SIG-M5 treated with dmso at 0.1 percent for 504 hours (cell line): ENCODE results near the gene ESPN.

Experiments
- DNase-seq: peaks from one replicate; lab custom pipeline; 2025; ENCODE audit not compliant: unreplicated experiment; lab: John Stamatoyannopoulos, UW

The ESPN gene

GRCh38 chr1:6408023-6408422 lies 16.6 kb upstream of the ESPN start:
- no peak for DNase-seq

DNA sequence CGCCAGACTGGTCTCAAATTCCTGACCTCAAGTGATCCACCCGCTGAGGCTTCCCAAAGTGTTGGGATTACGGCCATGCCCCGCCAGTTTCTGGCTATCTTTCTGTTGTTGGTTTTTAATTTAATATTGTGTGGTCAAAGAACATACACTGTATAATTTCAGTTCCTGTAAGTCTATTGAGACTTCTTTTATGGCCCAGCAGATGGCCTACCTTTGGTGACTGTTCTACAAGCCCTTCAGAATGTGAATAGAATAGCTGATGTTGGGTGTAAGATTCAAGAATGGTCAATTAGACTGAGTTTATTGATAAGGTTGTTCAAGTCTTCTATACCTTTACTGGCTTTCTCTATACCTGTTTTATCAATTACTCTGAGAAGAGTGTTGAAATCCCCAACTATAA lies 15.5 kb upstream of the ESPN start:
- DNase-seq, result no peak

GRCh38 chr1:6409733-6410132 lies 14.8 kb upstream of the ESPN start:
- no peak for DNase-seq

- no peak for DNase-seq
These were observed 14.2 kb upstream of the ESPN start for GRCh38 chr1:6410248-6410893.

DNA sequence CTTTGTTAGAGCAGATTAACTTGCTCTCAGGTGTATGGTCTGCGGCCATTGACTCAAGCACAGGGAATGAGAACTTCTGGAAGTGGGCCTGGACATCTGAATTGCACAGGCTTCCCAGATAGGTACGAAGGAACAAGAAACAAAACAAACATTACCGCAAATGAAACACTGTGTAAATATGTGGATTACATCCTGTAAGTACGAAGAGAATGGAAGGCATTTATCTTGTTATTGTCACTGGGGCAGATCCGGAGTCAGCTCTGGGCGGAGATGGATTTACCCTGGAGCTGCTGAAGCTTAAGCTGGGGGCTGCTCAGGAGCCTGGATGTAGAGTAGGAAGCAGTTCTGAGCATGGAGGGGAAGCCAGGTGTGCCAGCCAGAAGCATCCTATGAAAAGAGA lies 11.7 kb upstream of the ESPN start:
- DNase-seq, result no peak

DNA sequence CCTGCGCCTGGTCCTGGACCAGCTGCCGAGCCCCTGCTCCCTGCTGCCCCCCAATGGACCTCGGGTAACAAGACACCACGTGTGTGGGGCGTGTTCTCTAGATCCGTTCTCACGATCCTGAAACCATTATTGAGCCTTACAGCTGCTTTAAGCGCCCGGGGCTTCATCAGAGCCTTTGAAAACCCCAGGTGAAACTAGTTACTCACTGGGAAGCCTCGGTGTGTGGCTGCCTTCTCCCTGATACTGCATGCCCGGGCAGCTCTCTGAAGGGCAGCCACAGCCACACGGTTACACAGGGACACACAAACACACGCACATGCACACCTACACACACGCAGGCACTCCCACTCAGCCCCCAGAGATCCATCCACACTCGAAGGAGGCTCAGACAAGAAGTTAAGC lies 10.1 kb upstream of the ESPN start:
- peak; percentile 44 for DNase-seq

- DNase-seq, result peak; percentile 67
These were observed 9.5 kb upstream of the ESPN start for GRCh38 chr1:6414881-6415626.

DNA sequence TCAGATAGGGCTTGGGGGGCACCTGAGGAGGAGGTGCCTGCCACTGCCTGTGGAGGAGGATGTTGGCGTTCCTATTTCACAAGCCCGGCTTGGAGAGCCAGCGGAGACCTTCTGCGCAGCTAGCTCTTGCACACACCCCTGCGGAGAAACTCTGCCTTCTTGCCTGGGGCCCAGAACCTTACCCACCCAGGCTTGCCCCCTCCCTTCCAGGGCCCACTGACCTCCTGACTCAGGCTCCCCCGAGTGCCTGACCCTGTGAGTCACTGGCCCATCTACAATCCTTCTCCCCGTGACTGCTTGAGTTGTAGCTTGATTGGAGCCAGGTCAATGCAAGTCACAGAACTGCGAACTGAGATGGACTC lies 8.3 kb upstream of the ESPN start:
- peak; percentile 38 for DNase-seq

DNA sequence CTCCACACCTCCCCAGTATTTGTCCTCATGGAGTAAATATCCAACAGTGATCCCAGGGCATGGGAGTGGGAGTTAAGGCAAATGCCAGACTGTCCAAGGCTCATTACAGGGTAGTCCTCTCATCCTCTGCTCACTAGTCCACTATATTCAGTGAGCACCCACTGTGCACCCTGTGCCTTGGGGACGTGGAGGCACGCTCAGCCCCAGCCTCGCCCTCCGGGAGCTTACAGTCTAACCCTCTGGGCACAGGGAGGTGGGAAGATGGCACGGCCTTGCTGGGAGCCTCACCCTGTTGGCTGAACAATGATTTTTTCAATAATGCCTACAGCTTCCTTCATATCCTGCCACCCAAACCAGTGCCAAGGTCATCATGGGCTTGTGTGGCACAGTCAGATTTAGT lies 7.7 kb upstream of the ESPN start:
- no peak for DNase-seq

DNA sequence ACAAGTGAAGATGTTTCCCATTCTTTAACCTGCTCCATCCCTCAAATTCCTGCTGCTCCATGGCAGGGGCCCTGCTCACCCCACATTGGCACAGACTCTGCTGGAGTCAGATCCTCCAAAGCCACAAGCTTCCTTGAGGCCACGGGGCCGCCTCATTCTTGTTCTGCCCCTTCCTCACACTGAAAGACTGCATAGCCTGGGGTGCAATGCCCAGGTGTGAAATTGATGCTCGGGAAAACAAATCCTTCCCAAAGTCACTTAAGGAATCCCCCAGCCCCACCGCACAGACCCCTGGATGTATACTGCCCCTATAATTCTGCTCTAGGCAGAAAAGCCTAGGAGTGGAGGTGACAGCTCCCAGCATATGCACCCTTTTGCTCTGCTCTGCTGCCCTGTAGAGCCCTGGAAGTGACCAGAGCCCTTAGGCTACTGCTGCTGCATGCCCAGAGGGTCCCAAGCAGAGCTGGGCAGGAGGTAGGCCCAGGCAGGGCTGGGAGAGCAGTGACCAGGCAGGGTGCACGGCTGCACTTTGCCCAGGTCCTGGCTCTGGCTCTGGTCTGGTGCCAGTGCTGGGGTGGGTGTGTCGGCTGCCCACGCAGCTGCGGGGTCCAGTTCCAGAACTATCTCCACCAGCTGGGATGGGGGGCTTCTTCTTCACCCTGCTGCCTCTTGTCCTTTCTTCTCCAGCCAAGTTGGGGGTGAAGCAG lies 6.5 kb upstream of the ESPN start:
- DNase-seq, result no peak

DNA sequence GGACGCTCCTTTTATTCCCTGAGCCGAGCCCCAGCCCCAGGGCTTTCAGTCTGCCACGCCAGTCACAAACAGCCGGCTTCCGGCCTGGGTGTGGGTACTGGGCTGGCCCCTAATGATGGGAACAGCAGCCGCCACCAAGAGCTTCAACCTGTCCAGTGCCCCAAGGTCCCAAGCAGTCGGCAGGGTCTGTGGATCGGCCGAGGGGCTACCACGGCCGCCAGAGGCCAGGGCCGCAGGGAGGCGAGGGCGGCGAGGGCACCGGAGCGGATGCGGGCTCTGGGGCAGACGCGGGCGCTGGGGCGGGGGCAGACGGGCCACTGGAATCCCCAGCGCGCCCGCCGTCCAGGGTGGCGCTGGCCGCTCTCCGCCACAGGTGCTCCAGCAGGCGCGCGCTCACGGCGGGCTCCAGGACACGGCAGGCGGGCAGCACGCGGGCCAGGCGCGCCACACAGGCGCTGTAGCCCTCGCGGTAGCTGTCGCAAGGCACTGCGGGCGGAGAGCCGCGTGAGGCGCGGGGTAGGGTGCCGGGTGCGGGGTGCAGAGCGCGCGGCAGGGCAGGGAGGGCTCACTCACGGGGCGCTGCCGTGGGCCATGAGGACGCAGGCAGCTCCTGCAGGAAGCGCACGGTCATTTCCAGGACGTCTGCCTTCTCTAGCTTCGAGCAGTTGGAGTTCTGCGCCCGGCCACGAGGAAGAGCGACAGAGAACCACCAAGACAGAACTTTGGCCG lies 5.7 kb upstream of the ESPN start:
- no peak for DNase-seq

GRCh38 chr1:6419397-6419803 lies 5.2 kb upstream of the ESPN start:
- no peak for DNase-seq

- DNase-seq, result no peak
These were observed 4.6 kb upstream of the ESPN start, which contains the start of gene HES2 for GRCh38 chr1:6419804-6420453. Gene HES2, minus strand, starts transcription at chr1:6419919. Its CDS starts 99 bp downstream, at chr1:6419820.

GRCh38 chr1:6420454-6421042 lies 4.0 kb upstream of the ESPN start:
- DNase-seq, result no peak

DNA sequence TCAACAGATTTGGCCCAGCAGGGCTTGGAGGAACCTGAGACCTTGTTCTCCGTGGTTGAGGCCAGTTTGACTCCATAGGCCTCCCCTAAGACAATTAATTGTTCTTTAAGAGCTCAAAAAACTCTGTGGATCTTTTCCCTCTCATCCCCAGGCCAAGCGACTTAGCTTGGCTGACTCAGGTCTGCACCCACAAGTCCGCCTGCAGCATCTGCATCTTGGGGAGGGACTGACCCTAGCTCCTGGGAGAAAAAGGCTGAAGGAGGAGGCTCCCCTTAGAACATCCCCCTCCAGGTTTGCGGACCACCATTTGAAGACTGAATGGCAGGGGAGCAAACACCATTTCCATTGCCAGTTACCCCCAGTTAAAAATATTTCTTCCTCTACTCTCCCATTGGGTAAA lies 3.3 kb upstream of the ESPN start:
- no peak for DNase-seq

DNA sequence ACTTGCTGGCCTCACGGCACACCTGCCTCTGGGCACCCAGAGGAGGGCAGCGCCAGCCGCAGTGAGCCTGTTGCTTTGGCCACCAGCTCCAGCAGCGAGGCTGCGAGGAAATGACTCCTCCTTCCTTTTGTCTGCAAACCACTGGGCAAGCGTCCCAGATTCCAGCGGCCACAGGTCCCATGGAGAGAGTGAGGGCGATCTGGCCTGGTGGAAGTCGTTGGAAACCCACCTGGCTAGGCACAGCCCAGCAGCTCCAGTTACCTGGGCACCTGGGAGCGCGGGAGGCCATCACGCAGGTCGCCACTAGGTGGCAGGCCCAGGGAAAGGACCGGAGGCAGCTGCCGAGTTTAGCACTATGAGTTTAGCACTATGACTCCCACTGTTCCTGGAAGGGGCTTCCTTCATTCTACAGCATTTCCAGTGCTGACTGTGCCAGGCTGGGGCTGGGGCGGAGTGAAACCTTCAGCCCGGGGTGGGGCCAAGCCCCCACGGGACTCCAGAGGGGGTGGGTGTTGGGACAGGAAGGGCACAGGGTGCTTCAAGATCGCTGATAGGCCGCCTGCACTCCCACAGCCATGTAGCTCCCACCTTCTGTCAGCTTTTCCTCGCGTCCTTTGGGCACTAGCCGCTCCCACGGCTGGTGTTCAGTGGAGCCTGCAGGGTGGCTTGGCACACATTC lies 1.1 kb upstream of the ESPN start:
- peak; percentile 30 for DNase-seq

GRCh38 chr1:6424000-6424565 lies 493 bp upstream of the ESPN start:
- DNase-seq, result no peak

- no peak for DNase-seq
These were observed 1.1 kb downstream of the ESPN start for GRCh38 chr1:6425658-6426057.

DNA sequence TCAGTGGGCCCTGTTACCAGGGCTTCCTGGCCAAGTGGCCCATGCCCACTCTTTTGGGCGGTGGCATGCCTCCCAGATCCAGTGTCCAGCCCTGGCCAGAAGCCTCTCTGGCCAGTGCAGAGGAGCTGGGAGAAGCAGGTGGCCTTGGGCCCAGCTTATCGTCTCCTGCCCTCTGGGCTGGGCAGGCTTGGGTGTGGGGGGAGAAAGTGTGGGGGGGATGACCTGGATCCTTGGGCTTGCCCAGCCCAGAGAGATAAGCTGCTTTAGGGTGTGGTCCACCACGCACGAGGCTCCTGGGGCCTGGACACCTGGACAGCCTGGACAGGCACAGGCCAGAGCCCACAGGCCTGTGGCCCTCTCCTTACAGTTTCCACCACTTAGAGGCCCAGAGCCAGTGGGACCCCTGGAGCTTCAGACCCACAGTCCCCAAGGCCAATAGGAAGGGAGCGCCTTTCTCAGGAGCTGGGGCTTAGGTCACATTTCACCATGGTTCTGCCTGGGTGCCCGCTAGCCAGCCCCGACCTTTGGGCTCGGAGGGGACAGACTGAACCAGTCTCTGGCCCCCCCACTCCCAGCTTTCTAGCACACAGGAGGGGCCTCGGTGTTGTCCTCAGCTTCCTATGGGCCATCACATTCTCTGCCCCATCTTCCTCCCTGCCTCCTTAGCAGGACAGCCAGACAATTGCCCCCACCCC lies 1.8 kb downstream of the ESPN start:
- DNase-seq, result no peak
